H9 (cell line): ENCODE measurements around the gene RPGRIP1L. TPM values are rescaled to one million over a fixed set of nuclear protein-coding genes. Genes with fewer than 3 reads are reported as not detected.

Source experiments
- DNase-seq: peaks from one replicate; pipeline ENCODE4 v3.0.0-alpha.2; 2017
- H2AFZ ChIP-seq: one replicate; pipeline ENCODE4 v1.6.1; 2013; ENCODE audit warnings: mild to moderate bottlenecking, low read length, control low read depth, moderate library complexity
- H2AK5ac ChIP-seq: 2 replicates; pipeline ENCODE4 v1.6.1; 2013; ENCODE audit warnings: low read length, control low read depth, mixed read lengths; ENCODE audit not compliant: insufficient read length
- H2BK120ac ChIP-seq: one replicate; pipeline ENCODE4 v1.6.1; 2013; ENCODE audit warnings: low read depth, mild to moderate bottlenecking, low read length, control low read depth, inconsistent platforms; ENCODE audit not compliant: poor library complexity, severe bottlenecking
- H2BK12ac ChIP-seq: 2 replicates; pipeline ENCODE4 v1.6.1; 2013; ENCODE audit warnings: low read length, control low read depth, mixed read lengths, low read depth; ENCODE audit not compliant: insufficient read length
- H2BK15ac ChIP-seq: 2 replicates; pipeline ENCODE4 v1.6.1; 2013; ENCODE audit warnings: low read depth, low read length, control low read depth
- H2BK20ac ChIP-seq: one replicate; pipeline ENCODE4 v1.6.1; 2013; ENCODE audit warnings: low read depth, mild to moderate bottlenecking, low read length, control low read depth, inconsistent platforms; ENCODE audit not compliant: poor library complexity, severe bottlenecking
- H2BK5ac ChIP-seq: 2 replicates; pipeline ENCODE4 v1.6.1; 2013; ENCODE audit warnings: low read length, control low read depth, mixed read lengths; ENCODE audit not compliant: insufficient read length
- H3K14ac ChIP-seq: 2 replicates; pipeline ENCODE4 v1.6.1; 2013; ENCODE audit warnings: low read length, control low read depth; ENCODE audit not compliant: insufficient read depth
- H3K18ac ChIP-seq: 2 replicates; pipeline ENCODE4 v1.6.1; 2013; ENCODE audit warnings: low read depth, mild to moderate bottlenecking, mixed read lengths, low read length, control low read depth; ENCODE audit not compliant: insufficient read length
- H3K23ac ChIP-seq: 2 replicates; pipeline ENCODE4 v1.6.1; 2013; ENCODE audit warnings: low read length, control low read depth, mixed read lengths, low read depth; ENCODE audit not compliant: insufficient read length
- H3K23me2 ChIP-seq: 2 replicates; pipeline ENCODE4 v1.6.1; 2013; ENCODE audit warnings: low read depth, mild to moderate bottlenecking, mixed read lengths, low read length, control low read depth; ENCODE audit not compliant: insufficient read length, poor library complexity, severe bottlenecking
- H3K27ac ChIP-seq: 2 replicates; pipeline ENCODE4 v1.5.1; 2013; ENCODE audit warnings: low read length, control low read depth, mixed read lengths, low read depth; ENCODE audit not compliant: insufficient read length
- H3K27me3 ChIP-seq: 2 replicates; pipeline ENCODE4 v1.6.1; 2013; ENCODE audit warnings: low read length, control low read depth, inconsistent platforms; ENCODE audit not compliant: insufficient read depth
- H3K4ac ChIP-seq: 2 replicates; pipeline ENCODE4 v1.6.1; 2013; ENCODE audit warnings: low read depth, mild to moderate bottlenecking, control low read depth, inconsistent platforms, low read length, moderate library complexity
- H3K4me1 ChIP-seq: 2 replicates; pipeline ENCODE4 v1.6.1; 2013; ENCODE audit warnings: low read length, control low read depth, inconsistent platforms; ENCODE audit not compliant: insufficient read depth
- H3K4me2 ChIP-seq: 2 replicates; pipeline ENCODE4 v1.6.1; 2013; ENCODE audit warnings: low read length, control low read depth, mixed read lengths; ENCODE audit not compliant: insufficient read length, insufficient read depth
- H3K56ac ChIP-seq: 2 replicates; pipeline ENCODE4 v1.6.1; 2013; ENCODE audit warnings: low read depth, mild to moderate bottlenecking, mixed read lengths, low read length, control low read depth; ENCODE audit not compliant: insufficient read length
- H3K79me1 ChIP-seq: 2 replicates; pipeline ENCODE4 v1.6.1; 2013; ENCODE audit warnings: low read depth, mild to moderate bottlenecking, moderate library complexity, low read length, control low read depth, inconsistent platforms; ENCODE audit not compliant: insufficient read depth, poor library complexity, severe bottlenecking
- H3K79me2 ChIP-seq: 2 replicates; pipeline ENCODE4 v1.6.1; 2013; ENCODE audit warnings: low read length, control low read depth, inconsistent platforms; ENCODE audit not compliant: insufficient read depth
- H3K9ac ChIP-seq: 2 replicates; pipeline ENCODE4 v1.6.1; 2013; ENCODE audit warnings: low read length, control low read depth, mixed read lengths; ENCODE audit not compliant: insufficient read length; ENCODE audit errors: extremely low read depth
- H3K9me3 ChIP-seq: one replicate; pipeline ENCODE4 v1.6.1; 2013; ENCODE audit warnings: low read depth, low read length, inconsistent platforms; ENCODE audit not compliant: control insufficient read depth
- H3T11ph ChIP-seq: one replicate; pipeline ENCODE4 v1.6.1; 2013; ENCODE audit warnings: mild to moderate bottlenecking, low read length, control low read depth, inconsistent platforms
- H4K20me1 ChIP-seq: one replicate; pipeline ENCODE4 v1.6.1; 2013; ENCODE audit not compliant: control insufficient read depth, insufficient read length, insufficient read depth
- H4K5ac ChIP-seq: 2 replicates; pipeline ENCODE4 v1.6.1; 2013; ENCODE audit warnings: low read depth, mild to moderate bottlenecking, mixed read lengths, low read length, control low read depth; ENCODE audit not compliant: insufficient read length
- H4K8ac ChIP-seq: replicated peaks from 2 replicates; pipeline ENCODE4 v1.6.1; 2013; ENCODE audit warnings: low read length, control low read depth, mixed read lengths, low read depth; ENCODE audit not compliant: insufficient read length
- H4K91ac ChIP-seq: 2 replicates; pipeline ENCODE4 v1.6.1; 2013; ENCODE audit warnings: low read depth, mild to moderate bottlenecking, moderate library complexity, mixed read lengths, low read length, control low read depth; ENCODE audit not compliant: insufficient read length
- H3K27ac Mint-ChIP-seq, 3 experiments: 2 replicates in 2 of 3; 3 replicates in 1 of 3; pipeline ENCODE4 v1.8.0; 2020 to 2021; ENCODE audit warnings: mixed read lengths in 3 of 3, mild to moderate bottlenecking in 1 of 3, moderate library complexity in 1 of 3
- H3K27me3 Mint-ChIP-seq: 2 replicates; pipeline ENCODE4 v1.8.0; 2021; ENCODE audit warnings: low read depth, mild to moderate bottlenecking, moderate library complexity, mixed read lengths
- H3K36me3 Mint-ChIP-seq, 3 experiments: 2 replicates in 2 of 3; 3 replicates in 1 of 3; pipeline ENCODE4 v1.8.0; 2020 to 2021; ENCODE audit warnings: low read depth in 3 of 3, mixed read lengths in 3 of 3; ENCODE audit not compliant: insufficient read depth in 1 of 3
- H3K4me1 Mint-ChIP-seq, 2 experiments: 2 replicates each; pipeline ENCODE4 v1.8.0; 2020; ENCODE audit warnings: mixed read lengths in 2 of 2
- H3K4me3 Mint-ChIP-seq, 2 experiments: 2 replicates in 1 of 2; 3 replicates in 1 of 2; pipeline ENCODE4 v1.8.0; 2020 to 2021; ENCODE audit warnings: mild to moderate bottlenecking in 2 of 2, mixed read lengths in 2 of 2, moderate library complexity in 1 of 2
- H3K9me3 Mint-ChIP-seq, 2 experiments: 2 replicates in 1 of 2; 3 replicates in 1 of 2; pipeline ENCODE4 v1.8.0; 2020; ENCODE audit warnings: mild to moderate bottlenecking in 2 of 2, mixed read lengths in 2 of 2, moderate library complexity in 1 of 2
- CTCF ChIP-seq: fragments of 200-600 bp; sonication (generic); conservative IDR thresholded peaks from 3 replicates; pipeline ENCODE4 v1.8.0; 2021; ENCODE audit warnings: antibody characterized with exemption, mild to moderate bottlenecking
- WGBS: extraction: QIAGEN DNeasy Blood & Tissue Kit; methylation state at CpG from one replicate; pipeline ENCODE4 v1.1.7; 2013; ENCODE audit warnings: missing lambda C conversion rate, low lambda C conversion rate, mixed read lengths; ENCODE audit not compliant: insufficient read length; ENCODE audit errors: extremely low coverage; 5-methylcytosine and 5-hydroxymethylcytosine counted together
- total RNA-seq: library from RNA; stranded (reverse); gene quantifications from 2 replicates; pipeline ENCODE4 v1.2.1, GENCODE V29; 2021

RPGRIP1L gene
- total RNA-seq, 1 experiment from 2014 or later: 11.7 TPM

GRCh38 chr16:53711390-53711789 lies 7.7 kb upstream of the RPGRIP1L start:
- H3K18ac ChIP-seq: no peak overlapping the region
- no peak overlapping the region for H2AFZ ChIP-seq
- no peak overlapping the region for H3K9ac ChIP-seq
- H3K9me3 ChIP-seq: no peaks in the 10 kb centered on the region
- H4K20me1 ChIP-seq: no peaks in the 10 kb centered on the region
- TF ChIP-seq CTCF: no peak
- H3K9me3 Mint-ChIP-seq: no peaks in the 10 kb centered on the region
- no peak overlapping the region for H2BK15ac ChIP-seq
- no peak overlapping the region for H2BK12ac ChIP-seq
- no peak overlapping the region for H3K27ac ChIP-seq
- H3K23me2 ChIP-seq: no peaks in the 10 kb centered on the region
- H2AK5ac ChIP-seq: no peak overlapping the region
- H4K5ac ChIP-seq: no peak overlapping the region
- 0 out of 2 replicates have a peak, but pooled peaks cover 1% of the 10 kb centered on the region for H3K79me2 ChIP-seq
- peaks cover 3% of the 10 kb centered on the region for H3K79me1 ChIP-seq
- no peak overlapping the region for H3T11ph ChIP-seq
- peaks cover 10 to 11% of the 10 kb centered on the region in 2 experiments for H3K4me1 Mint-ChIP-seq
- H3K4me3 Mint-ChIP-seq: no peak overlapping the region
- no peak overlapping the region for H3K23ac ChIP-seq
- no peak overlapping the region for H3K4ac ChIP-seq
- H3K27me3 Mint-ChIP-seq: no peaks in the 10 kb centered on the region
- H3K14ac ChIP-seq: no peak overlapping the region
- H3K56ac ChIP-seq: no peak overlapping the region
- no peak overlapping the region for H2BK120ac ChIP-seq
- DNase-seq: no peak
- H3K36me3 Mint-ChIP-seq: no peaks in the 10 kb centered on the region
- H4K91ac ChIP-seq: no peak overlapping the region
- H3K4me1 ChIP-seq: peaks cover 3% of the 10 kb centered on the region; the same call in 1 of the 2 replicates
- H2BK20ac ChIP-seq: no peak overlapping the region
- no peaks in the 10 kb centered on the region for H3K27me3 ChIP-seq
- no CpG with 5 or more reads among the region's 3 CpGs for WGBS
- no peak overlapping the region for H3K4me2 ChIP-seq
- H2BK5ac ChIP-seq: no peak overlapping the region
- H4K8ac ChIP-seq: no peak overlapping the region
- no peak overlapping the region for H3K27ac Mint-ChIP-seq
